Activated T-cell treated with anti-CD3 and anti-CD28 coated beads for 48 hours (primary cell): ENCODE results near the gene RXRG.

Source experiments
- DNase-seq: peaks from one replicate; pipeline ENCODE4 v3.0.0-alpha.2; 2020; ENCODE audit warnings: low read depth

RXRG gene

GRCh38 chr1:165369255-165369848, 75.6 kb downstream of the RXRG start:
- peak; percentile 39 for DNase-seq

- DNase-seq, result peak; percentile 71
Measured at GRCh38 chr1:165367375-165367993, 77.4 kb downstream of the RXRG start.

DNA sequence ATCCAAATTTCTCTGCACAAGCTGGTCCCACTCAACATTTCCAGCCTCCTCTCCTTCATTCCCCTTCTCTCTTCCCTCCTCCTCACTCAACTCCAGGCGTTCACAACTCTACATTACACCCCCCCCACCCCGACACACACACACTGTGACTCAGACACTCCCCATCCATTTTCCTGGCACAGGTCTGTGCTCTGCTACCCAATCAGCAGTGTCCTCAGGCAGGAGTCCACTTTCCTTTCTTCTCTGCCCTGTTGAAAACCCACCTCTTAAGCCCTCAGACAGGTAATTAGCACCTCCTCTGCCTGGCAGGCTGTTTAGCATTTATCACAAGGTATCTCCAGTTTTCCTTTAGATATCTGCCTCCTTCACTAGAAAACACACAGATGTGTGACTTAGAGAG, 79.6 kb downstream of the RXRG start:
- no peak for DNase-seq

GRCh38 chr1:165364568-165365133, 80.3 kb downstream of the RXRG start:
- no peak for DNase-seq

DNA sequence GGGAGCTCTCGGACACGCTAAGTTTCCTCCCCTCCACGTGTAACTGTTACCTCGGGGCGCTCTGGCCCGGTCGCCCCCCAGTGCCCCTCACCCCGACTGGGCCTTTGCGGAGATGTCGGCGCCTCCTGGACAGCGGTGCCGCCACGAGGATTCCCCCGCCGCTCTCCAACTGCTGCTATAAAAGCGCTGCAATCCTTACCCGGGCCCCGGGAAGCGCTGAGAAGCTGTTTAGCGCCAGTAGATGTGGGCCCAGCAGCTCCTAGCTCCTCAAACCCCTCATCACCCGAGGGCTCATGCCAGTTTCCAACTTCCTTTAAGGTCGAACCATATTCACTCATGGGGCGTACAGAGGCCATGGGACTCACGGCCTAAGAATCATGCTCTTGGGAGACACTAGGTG, 88.0 kb downstream of the RXRG start:
- no peak for DNase-seq

DNA sequence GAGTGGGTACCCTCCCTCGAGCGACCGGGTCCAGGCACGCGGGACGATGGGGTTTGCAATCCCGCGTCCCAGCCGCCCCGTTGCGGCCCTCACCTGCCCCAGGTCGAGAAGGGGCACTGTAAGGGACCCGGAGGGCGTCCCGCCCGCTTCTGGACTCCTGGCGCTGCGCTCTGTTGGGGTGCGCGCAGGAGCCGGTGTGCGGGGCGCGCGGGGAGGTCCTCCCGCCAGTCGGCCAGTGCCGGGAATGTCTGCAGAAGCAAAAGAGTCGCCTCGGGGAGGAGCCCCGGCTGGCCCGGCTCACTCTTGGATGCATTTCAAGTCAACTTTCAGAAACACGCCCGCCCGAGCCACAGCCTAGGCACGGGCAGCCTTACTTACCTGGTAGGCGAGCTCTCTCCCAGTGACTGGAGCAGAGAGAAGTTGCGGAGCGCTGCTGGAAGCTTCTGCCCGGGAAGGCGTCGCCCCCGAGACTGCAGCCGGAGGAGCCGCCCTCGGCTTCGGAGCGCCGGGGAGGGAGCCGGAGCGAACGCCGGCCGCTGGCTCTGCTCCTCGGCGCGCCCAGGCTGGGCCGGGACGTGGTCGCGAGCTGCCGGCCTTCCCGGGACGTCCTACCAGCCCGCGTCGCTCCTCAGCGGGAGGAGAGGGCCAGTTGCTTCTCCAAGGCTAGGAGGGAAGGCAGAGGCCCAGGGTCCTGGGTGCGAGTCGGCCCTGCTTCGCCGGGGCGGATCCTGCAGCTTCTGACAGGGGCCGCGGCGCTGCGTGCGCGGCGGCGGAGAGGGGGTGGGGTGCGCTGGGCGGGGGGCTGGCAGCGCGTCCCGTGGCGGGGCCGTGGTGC, 88.7 kb downstream of the RXRG start, which contains the start of gene LMX1A:
LMX1A (minus strand) TSS at position 739 of the 835 bp plus-strand sequence. CDS start 1,156 bp downstream, outside the sequence.
- no peak for DNase-seq

DNA sequence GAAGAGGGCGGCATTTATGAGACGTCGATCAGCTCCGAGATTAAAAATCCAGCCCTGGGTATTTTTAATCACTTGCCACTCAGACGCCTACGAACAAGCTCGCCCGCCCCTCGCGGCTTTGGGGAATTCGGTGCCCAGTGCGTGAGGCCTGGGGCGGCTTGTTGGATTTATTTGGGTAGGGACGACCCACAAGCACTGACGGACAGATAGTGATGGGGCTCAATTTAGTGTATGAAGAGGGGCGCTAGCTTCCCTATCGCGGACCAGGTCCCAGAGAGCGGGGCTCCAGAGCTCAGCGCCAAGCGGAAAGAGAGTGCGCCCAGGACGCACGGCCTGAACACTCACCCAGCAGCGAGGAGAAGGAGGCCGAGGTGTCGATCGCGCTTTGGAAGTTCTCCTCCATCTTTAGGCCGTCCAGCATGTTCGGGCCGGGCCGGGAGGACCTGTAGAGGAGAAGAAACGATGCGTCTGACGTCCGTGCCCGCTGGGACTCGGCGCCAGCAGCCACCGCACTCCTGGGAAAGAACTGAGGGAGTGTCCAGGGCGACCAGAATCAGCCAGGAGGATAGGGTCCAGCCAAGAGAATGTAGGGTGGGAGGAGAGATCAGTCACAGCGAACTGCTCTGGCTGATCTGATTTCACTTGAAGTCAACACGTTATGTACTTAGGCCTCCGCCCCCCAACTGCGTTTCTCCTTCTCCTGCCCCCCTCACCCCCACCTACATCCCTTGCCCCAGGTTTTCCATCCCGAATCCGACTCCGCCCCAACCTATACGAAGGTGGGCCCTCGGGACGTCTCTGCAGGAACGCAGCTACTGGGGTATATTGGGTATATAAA, 89.6 kb downstream of the RXRG start:
- DNase-seq, result no peak

GRCh38 chr1:165354739-165355138, 90.2 kb downstream of the RXRG start:
- DNase-seq, result no peak

DNA sequence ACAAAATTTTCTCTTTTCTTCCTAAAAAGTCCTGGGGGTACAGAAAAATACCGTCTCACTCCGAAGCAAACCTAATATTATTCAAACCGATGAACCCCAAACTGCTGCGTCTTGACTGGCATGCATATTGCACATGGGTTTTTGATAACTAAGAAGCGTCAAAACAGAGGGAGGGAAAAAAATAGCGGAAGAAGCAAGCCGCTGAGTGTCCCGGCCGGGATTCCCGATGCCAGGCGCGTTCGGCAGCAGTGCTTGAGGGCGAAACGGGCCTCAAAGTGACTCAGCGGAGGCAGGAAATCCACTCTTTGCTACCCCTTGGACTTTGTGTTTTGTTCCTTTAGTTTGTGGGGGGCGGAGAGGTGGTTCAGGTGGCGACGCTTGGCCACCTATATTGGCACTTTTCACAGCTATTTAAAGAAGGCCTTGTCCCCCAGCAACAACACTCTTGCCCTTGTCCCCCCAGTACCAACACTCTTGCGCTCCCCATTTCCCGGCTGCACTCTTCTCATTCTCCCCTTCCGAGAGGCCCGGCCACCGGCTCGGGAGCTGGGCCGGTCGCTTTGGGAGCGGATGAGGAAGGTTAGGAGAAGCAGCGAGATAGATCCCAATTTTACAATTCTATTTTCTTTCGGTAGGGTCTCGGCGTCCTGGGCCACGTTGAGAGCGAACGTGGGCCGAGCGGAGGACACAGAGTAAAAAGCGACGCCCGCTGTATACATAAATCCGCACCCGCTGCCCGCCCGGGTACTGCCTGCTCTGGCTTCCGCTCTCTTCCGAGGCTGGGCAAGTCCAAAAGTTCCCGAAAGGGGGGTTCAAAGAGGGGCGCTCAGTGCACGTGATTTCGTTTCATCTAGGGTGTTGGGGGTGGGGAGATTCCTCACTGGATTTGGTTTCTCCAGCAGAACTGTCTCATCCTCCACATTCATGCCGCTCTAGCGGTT, 90.9 kb downstream of the RXRG start:
- no peak for DNase-seq

DNA sequence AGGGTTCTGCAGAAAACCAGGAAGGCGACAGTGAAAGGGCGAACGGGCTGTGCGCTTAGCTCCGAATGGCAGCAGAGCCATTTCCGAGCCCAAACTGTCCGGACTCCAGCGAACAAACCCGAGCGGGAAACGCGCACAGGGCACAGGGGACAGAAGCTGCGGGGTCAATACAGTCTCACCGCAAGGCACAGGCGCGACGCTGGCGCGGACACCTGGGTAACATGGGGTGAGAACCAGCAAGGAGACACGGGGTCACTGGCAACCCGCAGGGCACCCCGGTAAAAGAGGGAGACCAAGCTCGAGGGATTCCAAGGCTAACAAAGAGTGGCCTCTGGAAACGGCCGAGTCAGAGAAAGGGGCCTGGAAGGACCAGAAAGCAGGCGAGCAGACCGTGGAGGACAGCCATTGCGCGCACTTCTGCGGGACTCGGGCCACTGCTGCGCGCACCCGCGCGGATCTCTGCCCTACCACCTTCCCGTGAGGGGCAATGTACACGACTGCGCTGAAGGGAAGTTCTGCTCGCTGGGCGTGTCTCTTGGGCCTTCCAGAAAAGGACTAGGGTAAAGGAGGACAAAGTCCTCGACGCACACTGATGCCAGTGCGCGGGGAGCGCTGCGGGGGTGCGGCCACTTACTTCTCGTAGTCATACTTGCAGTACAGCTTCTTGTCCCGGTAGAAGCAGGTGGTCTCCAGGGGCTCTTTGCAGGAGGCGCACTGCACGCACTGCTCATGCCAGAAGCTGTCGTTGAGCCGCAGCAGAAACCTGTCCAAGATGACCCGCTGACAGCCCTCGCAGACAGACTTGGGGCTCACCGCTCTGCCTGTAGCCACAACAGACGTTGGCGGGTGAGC, 92.3 kb downstream of the RXRG start:
- no peak for DNase-seq

DNA sequence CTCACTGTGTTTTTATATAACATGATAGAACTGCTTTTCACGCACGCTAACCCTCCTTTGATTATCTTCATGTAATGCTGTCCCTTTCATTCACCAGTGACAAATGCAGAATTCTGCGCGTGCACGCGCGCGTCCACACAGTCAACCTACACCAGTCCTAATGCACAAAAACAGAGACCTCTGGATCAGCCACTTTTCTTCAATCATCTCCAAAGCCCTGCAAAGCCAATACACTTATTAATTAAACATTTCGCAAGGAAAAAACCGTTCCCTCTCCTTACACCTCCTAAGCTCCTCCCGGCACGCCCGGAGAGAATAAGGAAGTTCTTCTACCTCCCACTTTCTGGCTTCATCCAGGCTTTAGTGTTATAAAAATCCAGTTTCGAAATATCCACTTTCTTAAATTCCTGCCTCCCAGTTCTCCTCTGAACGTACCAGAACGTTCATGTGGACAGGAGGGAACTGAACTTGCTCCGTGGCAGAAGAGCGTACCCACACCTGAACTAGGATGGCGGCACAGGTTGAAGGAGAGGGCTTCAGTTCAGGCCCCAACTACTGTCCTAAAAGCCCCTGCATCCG, 93.0 kb downstream of the RXRG start:
- DNase-seq, result no peak
